ENCODE data around the gene COBL.

The COBL gene

GRCh38 chr7:51269911-51270310 is 46.7 kb downstream of the COBL start:
- no peaks in the 10 kb centered on the region for H3K4me1 ChIP-seq (ENCODE audit: control insufficient read depth in 1 of 2, insufficient read depth in 1 of 2, low read depth in 1 of 2, low read length in 1 of 2)
- H3K36me3 ChIP-seq = no peaks in the 10 kb centered on the region
- H3K9me3 ChIP-seq = no peaks in the 10 kb centered on the region
- H3K27me3 ChIP-seq = peaks cover 8% of the 10 kb centered on the region
- H3K4me3 ChIP-seq (ENCODE audit: low read depth in 1 of 2, low read length in 1 of 2) = no peak overlapping the region
- no peak overlapping the region for H3K27ac ChIP-seq
- TF ChIP-seq CTCF (IDR thresholded peaks at IDR 0.05) = no peak

DNA sequence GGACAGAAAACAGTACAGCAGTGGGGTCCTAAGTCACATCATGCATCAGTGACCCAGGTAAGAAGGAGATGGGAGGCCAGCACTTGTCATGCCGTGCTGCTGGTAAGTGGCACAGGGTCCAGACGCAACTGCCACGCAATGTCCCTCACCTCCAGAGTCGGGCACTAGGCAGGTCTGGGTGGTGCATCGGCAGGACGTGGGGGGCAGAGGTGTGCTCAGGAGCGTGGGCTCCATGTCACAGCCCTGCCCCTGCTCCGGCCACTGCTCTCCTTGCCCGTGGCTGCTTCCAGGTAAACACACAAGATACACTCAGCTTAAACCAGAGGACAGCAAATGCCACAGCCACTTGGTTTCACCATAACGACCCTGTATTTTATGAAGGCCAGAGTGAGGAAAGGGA is 47.3 kb downstream of the COBL start:
- no peak for TF ChIP-seq CTCF (IDR thresholded peaks at IDR 0.05)
- H3K4me3 ChIP-seq (ENCODE audit: low read depth in 1 of 2, low read length in 1 of 2) = no peak overlapping the region
- H3K27ac ChIP-seq = no peak overlapping the region
- H3K27me3 ChIP-seq = peaks cover 8% of the 10 kb centered on the region
- no peaks in the 10 kb centered on the region for H3K36me3 ChIP-seq
- no peaks in the 10 kb centered on the region for H3K4me1 ChIP-seq (ENCODE audit: control insufficient read depth in 1 of 2, insufficient read depth in 1 of 2, low read depth in 1 of 2, low read length in 1 of 2)
- no peaks in the 10 kb centered on the region for H3K9me3 ChIP-seq

- Histone ChIP-seq H3K27me3 (peaks cover 5% of the 10 kb centered on the region), H3K4me1 (ENCODE audit: control insufficient read depth in 1 of 2, insufficient read depth in 1 of 2, low read depth in 1 of 2, low read length in 1 of 2) (no peaks in the 10 kb centered on the region), H3K27ac (no peak overlapping the region), H3K36me3 (no peaks in the 10 kb centered on the region), H3K4me3 (ENCODE audit: low read depth in 1 of 2, low read length in 1 of 2) (no peak overlapping the region), H3K9me3 (no peaks in the 10 kb centered on the region)
- TF ChIP-seq CTCF (IDR thresholded peaks at IDR 0.05) = no peak
Observed at GRCh38 chr7:51268859-51269258, 47.8 kb downstream of the COBL start.

GRCh38 chr7:51267169-51267568 is 49.4 kb downstream of the COBL start:
- Histone ChIP-seq H3K27me3 (no peaks in the 10 kb centered on the region), H3K4me1 (ENCODE audit: control insufficient read depth in 1 of 2, insufficient read depth in 1 of 2, low read depth in 1 of 2, low read length in 1 of 2) (no peaks in the 10 kb centered on the region), H3K9me3 (no peaks in the 10 kb centered on the region), H3K27ac (no peak overlapping the region), H3K4me3 (ENCODE audit: low read depth in 1 of 2, low read length in 1 of 2) (no peak overlapping the region), H3K36me3 (no peaks in the 10 kb centered on the region)
- no peak for TF ChIP-seq CTCF (IDR thresholded peaks at IDR 0.05)

DNA sequence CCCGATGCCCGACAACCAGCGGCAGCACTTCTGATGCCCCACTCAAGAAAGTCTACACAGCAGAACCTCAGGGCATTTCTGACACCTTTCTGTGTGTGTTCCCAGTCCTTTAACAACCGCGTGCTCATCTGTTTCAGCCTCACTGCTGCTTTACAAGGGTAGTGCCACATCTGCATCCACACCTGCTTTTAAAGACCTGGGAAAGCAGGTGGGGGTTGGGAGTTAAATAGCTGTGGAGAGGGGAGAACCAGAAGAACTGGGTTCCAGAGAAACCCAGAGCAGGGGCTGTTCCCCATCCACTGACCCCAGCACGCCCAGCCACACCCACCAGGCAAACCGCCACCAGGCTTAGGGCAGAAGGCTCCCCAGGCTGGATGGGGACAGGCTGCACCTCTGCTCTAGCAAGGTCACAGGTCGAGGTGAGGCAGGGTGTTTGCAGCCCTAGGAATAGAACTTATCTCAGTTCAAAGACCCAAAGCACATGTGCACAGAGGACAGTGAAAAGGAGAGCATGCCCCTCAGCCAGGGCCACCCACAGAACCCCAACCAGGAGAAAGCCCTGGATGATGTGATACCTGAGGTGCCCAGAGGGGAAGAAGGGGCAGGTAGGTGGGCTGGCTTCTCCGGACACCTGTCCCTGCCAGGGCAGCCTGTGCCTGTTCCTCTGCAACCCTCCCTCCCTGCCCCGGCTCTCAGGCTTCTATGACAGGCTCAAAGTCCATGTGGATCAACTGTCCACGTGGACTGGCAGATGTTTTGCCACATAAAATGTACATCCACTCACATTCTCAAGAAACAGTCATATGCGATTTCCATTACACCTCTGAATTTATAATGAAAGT is 51.3 kb downstream of the COBL start:
- no peak for TF ChIP-seq CTCF (IDR thresholded peaks at IDR 0.05)
- H3K36me3 ChIP-seq = no peaks in the 10 kb centered on the region
- H3K4me1 ChIP-seq (ENCODE audit: control insufficient read depth in 1 of 2, insufficient read depth in 1 of 2, low read depth in 1 of 2, low read length in 1 of 2) = no peaks in the 10 kb centered on the region
- no peaks in the 10 kb centered on the region for H3K9me3 ChIP-seq
- H3K27me3 ChIP-seq = peaks cover 7% of the 10 kb centered on the region
- no peak overlapping the region for H3K4me3 ChIP-seq (ENCODE audit: low read depth in 1 of 2, low read length in 1 of 2)
- no peak overlapping the region for H3K27ac ChIP-seq
